Endothelial cell of umbilical vein (primary cell): Measurements from ENCODE around the gene ARID5A. TPM values are rescaled to one million over a fixed set of nuclear protein-coding genes. Genes with fewer than 3 reads are reported as not detected.

Experiments used
- BruUV-seq: library from RNA; stranded (reverse); fragments of 400-500 nt; replicated peaks from 2 replicates; lab custom pipeline; 2021; lab: Mats Ljungman, UMichigan
- CTCF ChIA-PET: fragments of 300-600, 350-600 bp; sonication (Branson Sonifier 250); formaldehyde crosslinking; loops from one replicate; lab custom pipeline; 2021; ENCODE audit warnings: antibody characterized with exemption, inconsistent platforms; lab: Charles Lee
- POLR2A ChIA-PET: fragments of 300-600, 350-600 bp; sonication (Branson Sonifier 250); formaldehyde crosslinking; loops from one replicate; lab custom pipeline; 2021; ENCODE audit warnings: antibody characterized with exemption, inconsistent platforms; lab: Charles Lee
- DNase-seq: peaks from one replicate; pipeline ENCODE4 v3.0.0-alpha.2; 2011; ENCODE audit warnings: low read depth, low spot score
- FAIRE-seq: peaks from 2 replicates; lab custom pipeline; 2011; peaks lifted over from hg19 to GRCh38; lab: Jason Lieb, UNC
- H2AFZ ChIP-seq: 2 replicates; pipeline ENCODE4 v1.6.0; 2012; ENCODE audit warnings: low read depth, low read length, control low read depth, inconsistent platforms
- H3K27ac ChIP-seq: 2 replicates; pipeline ENCODE4 v1.5.1; 2011; ENCODE audit warnings: low read depth, mild to moderate bottlenecking, control low read depth, low read length, moderate library complexity; ENCODE audit not compliant: insufficient read depth
- H3K27me3 ChIP-seq, 2 experiments: 2 replicates each; pipeline versions ENCODE4 v1.6.0 to v1.6.1; 2011; ENCODE audit warnings: low read length in 2 of 2, mixed read lengths in 1 of 2; ENCODE audit not compliant: control insufficient read depth in 2 of 2, insufficient read depth in 2 of 2
- H3K36me3 ChIP-seq, 2 experiments: 2 replicates in 1 of 2; 3 replicates in 1 of 2; pipeline ENCODE4 v1.5.1; 2011; ENCODE audit warnings: low read length in 2 of 2, mild to moderate bottlenecking in 1 of 2, moderate library complexity in 1 of 2; ENCODE audit not compliant: control insufficient read depth in 2 of 2, insufficient read depth in 2 of 2; ENCODE audit errors: extremely low read depth in 1 of 2
- H3K4me1 ChIP-seq: 3 replicates; pipeline ENCODE4 v1.5.1; 2011; ENCODE audit warnings: mild to moderate bottlenecking, low read length; ENCODE audit not compliant: control insufficient read depth, insufficient read depth; ENCODE audit errors: extremely low read depth
- H3K4me2 ChIP-seq: 2 replicates; pipeline ENCODE4 v1.6.1; 2011; ENCODE audit warnings: low read length, control low read depth, mixed read lengths; ENCODE audit not compliant: insufficient read depth
- H3K4me3 ChIP-seq, 3 experiments: fragments of 200-600 bp in 1 of 3; sonication (generic), shearing (Covaris generic) in 1 of 3; replicated peaks in 1 of 3; 2 replicates each; pipeline ENCODE4 v1.5.1; 2011 to 2016; ENCODE audit warnings: control low read depth in 3 of 3, low read length in 3 of 3, mild to moderate bottlenecking in 2 of 3, inconsistent platforms in 1 of 3, low read depth in 1 of 3, moderate library complexity in 1 of 3; ENCODE audit not compliant: insufficient read depth in 1 of 3
- H3K79me2 ChIP-seq: 2 replicates; pipeline ENCODE4 v1.6.0; 2012; ENCODE audit warnings: low read length, inconsistent platforms; ENCODE audit not compliant: control insufficient read depth, insufficient read depth
- H3K9ac ChIP-seq: replicated peaks from 2 replicates; pipeline ENCODE3; 2011; ENCODE audit warnings: low read length, control low read depth; ENCODE audit not compliant: insufficient read depth; ENCODE audit errors: extremely low read depth
- H3K9me1 ChIP-seq: replicated peaks from 3 replicates; pipeline ENCODE4 v1.6.0; 2011; ENCODE audit warnings: mild to moderate bottlenecking, low read length; ENCODE audit not compliant: control insufficient read depth, insufficient read depth; ENCODE audit errors: extremely low read depth
- H3K9me3 ChIP-seq: replicated peaks from 2 replicates; pipeline ENCODE4 v1.5.1; 2012; ENCODE audit warnings: low read length, inconsistent platforms; ENCODE audit not compliant: control insufficient read depth, insufficient read depth
- H4K20me1 ChIP-seq: replicated peaks from 2 replicates; pipeline ENCODE3; 2011; ENCODE audit warnings: mild to moderate bottlenecking, low read length; ENCODE audit not compliant: control insufficient read depth, insufficient read depth; ENCODE audit errors: extremely low read depth
- CTCF ChIP-seq, 2 donors: IDR thresholded peaks; 1 replicate in 1 of 2; 2 replicates in 1 of 2; pipeline ENCODE4 v1.5.1; 2011; ENCODE audit warnings: low read length in 2 of 2, mild to moderate bottlenecking in 2 of 2, moderate library complexity in 2 of 2, control low read depth in 1 of 2, inconsistent platforms in 1 of 2, low read depth in 1 of 2; ENCODE audit not compliant: insufficient read depth in 1 of 2; ENCODE audit errors: extremely low read depth in 1 of 2
- EZH2 ChIP-seq: IDR thresholded peaks from 2 replicates; pipeline ENCODE4 v1.6.1; 2012; ENCODE audit warnings: borderline replicate concordance, low read depth, mild to moderate bottlenecking, moderate library complexity, low read length, inconsistent platforms; ENCODE audit not compliant: severe bottlenecking
- FOS ChIP-seq: IDR thresholded peaks from 2 replicates; pipeline ENCODE4 v1.6.1; 2011; ENCODE audit warnings: mild to moderate bottlenecking, low read length, moderate library complexity, borderline replicate concordance; ENCODE audit not compliant: insufficient read depth
- GATA2 ChIP-seq: IDR thresholded peaks from 2 replicates; pipeline ENCODE4 v1.7.0; 2011; ENCODE audit warnings: low read depth, mild to moderate bottlenecking, moderate library complexity, mixed read lengths, low read length; ENCODE audit not compliant: insufficient read length, insufficient read depth
- JUN ChIP-seq: IDR thresholded peaks from 2 replicates; pipeline ENCODE4 v1.6.1; 2011; ENCODE audit warnings: borderline replicate concordance, low read depth; ENCODE audit not compliant: insufficient read length, insufficient read depth
- MAX ChIP-seq: IDR thresholded peaks from 2 replicates; pipeline ENCODE4 v1.6.1; 2011; ENCODE audit not compliant: insufficient read depth, insufficient read length
- MYC ChIP-seq: IDR thresholded peaks from one replicate; pipeline ENCODE4 v1.6.1; 2011; ENCODE audit warnings: mild to moderate bottlenecking, low read depth, low read length
- POLR2A ChIP-seq: IDR thresholded peaks from 2 replicates; pipeline ENCODE4 v1.6.1; 2012; ENCODE audit warnings: low read depth, mild to moderate bottlenecking, control low read depth, low read length
- POLR2AphosphoS5 ChIP-seq: IDR thresholded peaks from 2 replicates; pipeline ENCODE4 v1.6.1; 2012; ENCODE audit warnings: low read depth, mild to moderate bottlenecking, control low read depth, low read length, moderate library complexity; ENCODE audit not compliant: insufficient read depth
- dilution Hi-C: fragments of 300-500 bp; cut with MboI; formaldehyde crosslinking; loops from one replicate; pipeline ENCODE4 v1.15.0; 2019; ENCODE audit warnings: low sequenced_read_pairs; ENCODE audit not compliant: extremely low pct_ligation_motif_present
- intact Hi-C: fragments of 100-400 bp; cut with micrococcal nuclease; formaldehyde crosslinking; loops from one replicate; pipeline ENCODE4 v1.10.0; 2022
- polyA plus RNA-seq, 4 experiments: library from polyadenylated mRNA; depleted of rRNA in 3 of 4; stranded (reverse) in 3 of 4; unstranded in 1 of 4; fragments of >200 nt; gene quantifications; 2 replicates each; pipeline versions ENCODE4 v1.2.1 to v1.2.3, GENCODE V29; 2011 to 2012; ENCODE audit warnings: missing spikeins in 1 of 4
- total RNA-seq: library from RNA; stranded (reverse); gene quantifications from 2 replicates; pipeline ENCODE4 v1.2.3, GENCODE V29; 2021

The ARID5A gene
- total and polyA plus RNA-seq, 2 donors (not counting 3 experiments of a cell fraction or from before 2014, with no cell fraction given), result 18.0 to 24.7 TPM

DNA sequence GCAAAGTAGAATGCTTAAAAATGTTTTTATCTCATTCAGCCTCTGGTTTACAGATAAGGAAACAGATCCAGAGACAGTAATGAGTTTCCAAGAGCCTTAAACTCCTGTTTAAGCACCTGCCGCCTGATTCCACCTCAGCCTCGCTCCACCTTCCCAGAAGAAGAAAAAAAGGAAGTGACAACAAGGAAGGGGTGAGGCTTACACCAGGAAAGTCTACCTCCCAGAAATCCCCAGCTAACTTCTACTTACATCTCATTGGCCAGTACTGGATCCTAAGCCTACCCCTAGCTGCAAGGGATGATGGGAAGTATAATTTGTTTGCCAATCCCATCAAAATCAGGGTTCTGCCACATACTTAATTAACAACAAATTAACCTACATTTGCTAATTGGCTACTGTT is 15.3 kb upstream of the ARID5A start:
- Histone ChIP-seq H3K27ac (no peak overlapping the region), H3K36me3 (no peaks in the 10 kb centered on the region), H2AFZ (no peak overlapping the region), H3K4me1 (no peaks in the 10 kb centered on the region), H3K9me3 (no peaks in the 10 kb centered on the region), H3K4me2 (no peak overlapping the region), H3K79me2 (no peaks in the 10 kb centered on the region), H3K9ac (no peak overlapping the region), H3K4me3 (no peak overlapping the region), H3K27me3 (no peaks in the 10 kb centered on the region), H4K20me1 (no peaks in the 10 kb centered on the region), H3K9me1 (no peaks in the 10 kb centered on the region)
- FAIRE-seq (no peak), DNase-seq (no peak)
- TF ChIP-seq JUN (no peak), MAX (no peak), CTCF (IDR thresholded peaks at IDR 0.05; ENCODE audit: extremely low read depth in 1 of 2, insufficient read depth in 1 of 2, low read depth in 1 of 2, low read length in 2 of 2) (no peak), POLR2AphosphoS5 (no peak), POLR2A (no peak), FOS (no peak), GATA2 (no peak), EZH2 (no peak), MYC (no peak)
- POLR2A ChIA-PET, result no interaction called here
- CTCF ChIA-PET, result interaction anchor here (1.0 to 2.3 kb wide), 3 partner anchors 11 to 33 kb away, joined by 4 to 8 read pairs (median 5); no protein-coding TSS in a partner anchor
- dilution Hi-C loops (no loop called here), intact Hi-C loops (no loop called here)
- BruUV-seq, result no TSS peak
